Adrenal gland (tissue), 19 donors: ENCODE data around the gene NAPG. TPM values are rescaled to one million over a fixed set of nuclear protein-coding genes. Genes with fewer than 3 reads are reported as not detected.
A peak's percentile ranks its signal among the peaks of the same experiment; 100 is the strongest.

ENCODE experiments used
- DNase-seq, 7 donors: peaks; one replicate each; pipeline ENCODE4 v3.0.0-alpha.2; 2019 to 2020
- H3K27ac ChIP-seq, 5 donors: fragments of 200-600 bp; sonication (generic) in 4 of 5; 1 replicate in 3 of 5; 2 replicates in 2 of 5; pipeline versions ENCODE4 v1.5.1 to v1.8.0; 2016 to 2020; ENCODE audit warnings: mild to moderate bottlenecking in 1 of 5
- H3K27me3 ChIP-seq: fragments of 200-600 bp; 2 replicates; pipeline ENCODE4 v1.8.0; 2021
- H3K36me3 ChIP-seq, 2 donors: fragments of 200-600 bp; replicated peaks in 1 of 2; 1 replicate in 1 of 2; 2 replicates in 1 of 2; pipeline versions ENCODE4 v1.5.1 to v1.8.0; 2018 to 2022
- H3K4me1 ChIP-seq, 2 donors: fragments of 200-600 bp; replicated peaks in 1 of 2; 1 replicate in 1 of 2; 2 replicates in 1 of 2; pipeline versions ENCODE4 v1.5.1 to v1.8.0; 2018 to 2021
- H3K4me3 ChIP-seq, 4 donors: fragments of 200-600 bp; sonication (generic) in 3 of 4; one replicate each; pipeline ENCODE4 v1.5.1; 2016 to 2018
- H3K9me3 ChIP-seq, 3 donors: fragments of 200-600 bp; sonication (generic) in 1 of 3; replicated peaks in 1 of 3; 1 replicate in 2 of 3; 2 replicates in 1 of 3; pipeline versions ENCODE4 v1.5.1 to v1.8.0; 2016 to 2021
- POLR2A ChIP-seq, 2 donors: fragments of 450-650 bp; IDR thresholded peaks; one replicate each; pipeline ENCODE4 v1.6.1; 2017; ENCODE audit warnings: antibody characterized with exemption in 2 of 2, mild to moderate bottlenecking in 2 of 2, moderate library complexity in 1 of 2
- WGBS, 4 donors: extraction: QIAGEN DNeasy Blood & Tissue Kit in 2 of 4; methylation state at CpG; one replicate each; pipeline versions ENCODE4 v1.1.5 to v1.1.7; 2013 to 2017; 5-methylcytosine and 5-hydroxymethylcytosine counted together
- intact Hi-C, 2 donors: fragments of 100-400 bp; cut with DNase I; formaldehyde crosslinking; loops; one replicate each; pipeline versions ENCODE4 v1.14.1 to v1.15.0; 2022 to 2023
- long read RNA-seq, 10 donors: library from polyadenylated mRNA in 3 of 10; unstranded in 2 of 10; stranded (forward) in 1 of 10; transcript quantifications; one replicate each; pipeline ENCODE4 v2.0.0 and lab custom pipeline, GENCODE V29; 2021 to 2026
- polyA plus RNA-seq, 3 donors: library from polyadenylated mRNA; stranded (reverse); fragments of 200-250 nt in 2 of 3; fragments of 350-450 nt in 1 of 3; fragmentation: Illumina TruSeq in 1 of 3; extraction: RNeasy Lipid Tissue Mini Kit (QIAGEN cat#74804) in 1 of 3; gene quantifications; one replicate each; pipeline ENCODE4 v1.2.3, GENCODE V29; 2013 to 2014
- total RNA-seq, 9 donors: library from RNA; depleted of rRNA in 4 of 9; stranded (reverse); fragments of >200 nt in 4 of 9; fragments of 120-200 nt in 1 of 9; fragmentation: NEBNext Ultra II Directional in 1 of 9; extraction: Animal tissue kit (Norgen Biotek cat#: 25700) in 1 of 9; gene quantifications; one replicate each; pipeline versions ENCODE4 v1.1.0 to v1.2.4, GENCODE V29; 2013 to 2023
- TF ChIP-seq, protein P1 (sequence below), 6 experiments: fragments of 450-650 bp in 4 of 6; fragments of 200-600 bp in 2 of 6; sonication (generic) in 1 of 6; IDR thresholded peaks; 1 replicate in 5 of 6; 2 replicates in 1 of 6; pipeline versions ENCODE4 v1.5.1 to v1.8.0; 2016 to 2021; ENCODE audit warnings: antibody characterized with exemption in 6 of 6, mild to moderate bottlenecking in 2 of 6, moderate library complexity in 1 of 6
- donor health status: healthy with polysubstance abuse.
- donor health status: Bipolar disorder and iron deficiency.
- donor health status: DM: yes; HTN: yes; CAD: no.
- donor health status: DM: no; HTN: no; CAD: no.
- donor health status: DM: no; HTN: no; CAD: no.
- donor health status: DM: yes; HTN: yes; CAD: no.

The NAPG gene
- 10 to 100 TPM; 23.6 to 63.9 (median 42.6) TPM for total RNA-seq
- polyA plus RNA-seq: 10 to 100 TPM; 17.0 to 38.2 (median 17.6) TPM
- long read RNA-seq, donor 1, partial matches to known transcripts: 16 of 27 reads
- long read RNA-seq, donor 1, other reads (novel, unspliced or antisense): 10 of 27 reads
- long read RNA-seq, donor 2: 0 reads
- long read RNA-seq, donor 3, partial matches to known transcripts: 0 of 3 reads
- long read RNA-seq, donor 3, other reads (novel, unspliced or antisense): 0 of 3 reads
- long read RNA-seq, donor 4, partial matches to known transcripts: 0 of 7 reads
- long read RNA-seq, donor 4, other reads (novel, unspliced or antisense): 7 of 7 reads
- long read RNA-seq, donor 5, partial matches to known transcripts: 1 of 3 reads
- long read RNA-seq, donor 5, other reads (novel, unspliced or antisense): 2 of 3 reads
- long read RNA-seq, donor 6, partial matches to known transcripts: 0 of 4 reads
- long read RNA-seq, donor 6, other reads (novel, unspliced or antisense): 4 of 4 reads
- long read RNA-seq, donor 7, partial matches to known transcripts: 7 of 7 reads
- long read RNA-seq, donor 7, other reads (novel, unspliced or antisense): 0 of 7 reads
- long read RNA-seq, donor 8, partial matches to known transcripts: 0 of 8 reads
- long read RNA-seq, donor 8, other reads (novel, unspliced or antisense): 8 of 8 reads
- long read RNA-seq, donor 9, partial matches to known transcripts: 0 of 1 reads
- long read RNA-seq, donor 9, other reads (novel, unspliced or antisense): 0 of 1 reads
- long read RNA-seq, donor 10, partial matches to known transcripts: 0 of 2 reads
- long read RNA-seq, donor 10, other reads (novel, unspliced or antisense): 0 of 2 reads

DNA sequence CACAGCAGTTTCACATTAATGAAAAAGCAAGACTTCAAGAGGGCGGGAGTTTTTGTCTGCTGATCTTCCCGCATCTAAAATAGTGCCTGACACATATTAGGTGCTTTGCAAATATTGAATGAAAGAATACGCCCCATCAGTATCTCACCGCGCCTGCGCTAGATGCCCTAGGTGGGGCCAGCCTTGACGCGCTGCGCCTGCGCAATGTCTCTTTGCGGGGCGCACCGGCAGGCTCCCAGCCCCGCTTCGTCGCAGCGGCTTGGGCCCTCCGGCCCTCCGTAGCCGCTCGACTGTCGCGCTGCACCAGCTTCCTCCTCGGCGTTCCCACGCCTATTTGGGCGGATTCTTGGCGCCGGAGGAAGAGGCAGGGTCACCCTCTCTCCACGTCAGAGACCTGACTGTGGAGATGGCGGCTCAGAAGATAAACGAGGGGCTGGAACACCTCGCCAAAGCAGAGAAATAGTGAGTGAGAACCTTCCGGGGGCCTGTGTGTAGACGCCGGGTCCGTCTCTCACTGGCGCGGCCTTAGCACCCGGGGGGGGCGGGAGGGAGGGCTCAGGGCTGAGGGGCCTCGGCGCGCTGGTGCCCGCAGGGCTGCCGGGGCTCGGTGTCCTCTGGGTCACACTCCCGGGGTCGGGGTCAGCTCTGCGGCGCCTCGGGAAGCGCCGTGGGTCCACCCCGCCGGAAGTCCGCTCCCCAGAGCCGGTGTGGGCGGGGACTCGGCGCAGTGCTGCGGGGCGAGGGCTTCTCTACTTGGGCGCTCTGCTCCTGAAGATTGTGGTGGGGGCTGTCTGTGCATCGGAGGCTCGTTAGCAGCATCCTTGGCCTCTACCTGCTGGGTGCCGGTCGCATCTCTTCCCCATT lies at the start of gene NAPG:
TSS of gene NAPG (plus strand) at position 331 of the 864 bp plus-strand sequence. CDS start at position 407, 76 bp downstream.
- Histone ChIP-seq H3K36me3 (no peaks in the 10 kb centered on the region), H3K4me1 (peaks cover 12 to 50% of the 10 kb centered on the region in 2 donors), H3K9me3 (no peaks in the 10 kb centered on the region), H3K4me3 (peak within 1 kb of the TSS; percentile 19 to 90 (median 78)), H3K27ac (peak within 1 kb of the TSS in 4 of 5 donors; percentile 80 to 97 (median 92)), H3K27me3 (no peaks in the 10 kb centered on the region)
- DNase-seq: peak; percentile 89 to 93 (median 92)
- intact Hi-C loops: no loop called here
- TF ChIP-seq, protein P1, sequence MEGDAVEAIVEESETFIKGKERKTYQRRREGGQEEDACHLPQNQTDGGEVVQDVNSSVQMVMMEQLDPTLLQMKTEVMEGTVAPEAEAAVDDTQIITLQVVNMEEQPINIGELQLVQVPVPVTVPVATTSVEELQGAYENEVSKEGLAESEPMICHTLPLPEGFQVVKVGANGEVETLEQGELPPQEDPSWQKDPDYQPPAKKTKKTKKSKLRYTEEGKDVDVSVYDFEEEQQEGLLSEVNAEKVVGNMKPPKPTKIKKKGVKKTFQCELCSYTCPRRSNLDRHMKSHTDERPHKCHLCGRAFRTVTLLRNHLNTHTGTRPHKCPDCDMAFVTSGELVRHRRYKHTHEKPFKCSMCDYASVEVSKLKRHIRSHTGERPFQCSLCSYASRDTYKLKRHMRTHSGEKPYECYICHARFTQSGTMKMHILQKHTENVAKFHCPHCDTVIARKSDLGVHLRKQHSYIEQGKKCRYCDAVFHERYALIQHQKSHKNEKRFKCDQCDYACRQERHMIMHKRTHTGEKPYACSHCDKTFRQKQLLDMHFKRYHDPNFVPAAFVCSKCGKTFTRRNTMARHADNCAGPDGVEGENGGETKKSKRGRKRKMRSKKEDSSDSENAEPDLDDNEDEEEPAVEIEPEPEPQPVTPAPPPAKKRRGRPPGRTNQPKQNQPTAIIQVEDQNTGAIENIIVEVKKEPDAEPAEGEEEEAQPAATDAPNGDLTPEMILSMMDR (IDR thresholded peaks at IDR 0.05): no peak
- TF ChIP-seq POLR2A (IDR thresholded peaks at IDR 0.05): peak in 1 of 2 donors; percentile 66
- WGBS, 4 donors: 0 to 1% (median 0%) methylated on average over 27 to 68 of the region's 68 CpGs

DNA sequence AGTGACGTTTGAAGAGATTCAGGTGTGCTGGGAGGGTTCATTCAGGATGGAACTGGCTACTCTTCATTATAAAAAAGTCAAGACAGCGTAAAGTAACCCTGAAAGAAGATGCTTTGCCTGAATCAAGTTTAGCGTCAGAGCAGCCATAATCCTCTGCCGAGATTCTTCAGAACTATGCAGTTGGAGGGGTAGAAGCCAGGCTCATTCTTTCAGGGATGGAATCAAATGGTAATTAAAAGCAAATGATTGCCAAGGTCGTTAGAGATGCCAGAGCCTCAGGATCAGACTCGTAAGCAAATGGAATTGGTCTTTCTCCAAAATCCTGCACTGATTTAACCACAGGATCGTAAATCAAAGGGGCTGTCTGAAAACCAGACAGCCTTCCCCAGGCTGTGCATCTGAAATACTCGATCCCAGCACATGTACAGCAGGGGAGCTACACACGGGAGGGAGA lies 49.5 kb upstream of the NAPG start:
- peak in 2 of 7 donors; percentile 37 to 42 for DNase-seq
- TF ChIP-seq POLR2A (IDR thresholded peaks at IDR 0.05): no peak
- TF ChIP-seq, protein P1 (IDR thresholded peaks at IDR 0.05): no peak
- intact Hi-C loops: no loop called here
- Histone ChIP-seq H3K9me3 (no peaks in the 10 kb centered on the region), H3K4me3 (no peak overlapping the region), H3K36me3 (no peaks in the 10 kb centered on the region), H3K27ac (peak overlapping the region in 2 of 5 donors; percentile 38 to 46), H3K27me3 (no peaks in the 10 kb centered on the region), H3K4me1 (peaks cover 13 to 17% of the 10 kb centered on the region in 2 donors)
- WGBS, 4 donors: 19 to 36% (median 24%) methylated on average over 9 of the region's 9 CpGs

DNA sequence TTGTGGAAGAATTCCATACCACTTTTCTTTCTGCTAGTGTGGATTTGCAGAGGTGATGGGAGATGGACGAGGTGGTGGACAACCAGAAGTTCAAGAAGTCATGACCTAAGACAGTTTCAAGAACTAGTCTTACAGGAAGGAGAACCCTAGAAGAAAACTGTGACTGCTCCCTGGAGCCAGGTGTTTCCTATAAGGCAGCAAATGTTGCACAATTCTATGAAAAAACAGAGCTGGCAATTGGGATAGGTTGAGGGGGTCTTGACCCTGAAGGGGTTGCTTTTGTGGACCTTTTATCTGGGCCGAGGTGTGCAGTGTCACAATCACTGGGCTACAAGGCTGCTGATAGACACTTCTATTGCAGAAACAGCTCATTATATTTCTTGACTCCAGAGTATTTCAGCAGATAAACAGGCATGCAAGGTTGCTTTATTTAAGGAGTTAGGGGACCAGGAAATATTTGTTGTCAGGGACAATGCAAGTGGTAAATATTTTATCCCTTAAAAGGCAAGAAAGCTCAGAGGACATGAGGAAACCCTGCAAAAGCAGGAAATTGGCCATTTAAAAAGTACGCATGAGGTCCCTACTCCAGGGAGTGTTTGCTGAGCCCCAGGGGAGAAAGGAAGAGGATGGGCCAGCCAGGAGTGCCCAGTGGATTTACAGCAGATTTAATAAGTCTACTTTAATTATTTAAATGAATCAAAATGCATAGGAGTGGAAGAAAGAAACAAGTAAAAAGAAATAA lies 48.5 kb upstream of the NAPG start:
- Histone ChIP-seq H3K27me3 (no peaks in the 10 kb centered on the region), H3K27ac (peak overlapping the region in 2 of 5 donors; percentile 38 to 46), H3K36me3 (no peaks in the 10 kb centered on the region), H3K9me3 (no peaks in the 10 kb centered on the region), H3K4me1 (peaks cover 13 to 17% of the 10 kb centered on the region in 2 donors), H3K4me3 (no peak overlapping the region)
- DNase-seq: no peak
- TF ChIP-seq POLR2A (IDR thresholded peaks at IDR 0.05): no peak
- TF ChIP-seq, protein P1 (IDR thresholded peaks at IDR 0.05): no peak
- intact Hi-C loops: no loop called here
- 40 to 44% (median 42%) methylated on average over 3 of the region's 3 CpGs for WGBS, 4 donors
